GM12878 (cell line): ENCODE results near the gene SLC25A39. TPM values are rescaled to one million over a fixed set of nuclear protein-coding genes. Genes with fewer than 3 reads are reported as not detected.

Experiments used
- ATAC-seq: fragments of 200-7000 bp; cut with Tn5 transposase; 3 replicates; pipeline ENCODE4 v1.9.1; 2020; ENCODE audit warnings: mild to moderate bottlenecking, moderate library complexity
- BruUV-seq: library from RNA; stranded (reverse); fragments of 400-500 nt; replicated peaks from 2 replicates; lab custom pipeline; 2021; lab: Mats Ljungman, UMichigan
- CTCF ChIA-PET: fragments of 300-600 bp; sonication (Branson Sonifier 250); formaldehyde crosslinking; extraction: SDS; loops from one replicate; lab custom pipeline; 2021; ENCODE audit warnings: inconsistent platforms; lab: Yijun Ruan, JAX
- POLR2A ChIA-PET: fragments of 350-600 bp; formaldehyde crosslinking; extraction: SDS; loops from one replicate; lab custom pipeline; 2021; ENCODE audit warnings: inconsistent platforms; lab: Charles Lee
- RAD21 ChIA-PET: fragments of 300-600 bp; sonication (Branson Sonifier 250); formaldehyde crosslinking; loops from one replicate; lab custom pipeline; 2023; ENCODE audit warnings: antibody characterized with exemption; ENCODE audit not compliant: unreplicated experiment; lab: Charles Lee
- SMC1A ChIA-PET: fragments of 300-600 bp; sonication (Branson Sonifier 250); formaldehyde crosslinking; loops from one replicate; lab custom pipeline; 2023; ENCODE audit not compliant: unreplicated experiment, uncharacterized antibody; lab: Charles Lee
- DNase-seq: peaks from one replicate; pipeline ENCODE4 v3.0.0-alpha.2; 2011; ENCODE audit warnings: low read depth, low spot score
- FAIRE-seq: peaks from 3 replicates; lab custom pipeline; 2011; peaks lifted over from hg19 to GRCh38; lab: Jason Lieb, UNC
- H2AFZ ChIP-seq: 2 replicates; pipeline ENCODE4 v1.6.0; 2011; ENCODE audit warnings: low read depth, low read length, control low read depth; ENCODE audit not compliant: control insufficient read depth
- H3K27ac ChIP-seq: 2 replicates; pipeline ENCODE4 v1.5.1; 2011; ENCODE audit warnings: control low read depth; ENCODE audit not compliant: control insufficient read depth, insufficient read depth
- H3K27me3 ChIP-seq, 2 experiments: replicated peaks in 1 of 2; 2 replicates each; pipeline versions ENCODE4 v1.6.0 to v1.6.1; 2011; ENCODE audit warnings: low read length in 1 of 2; ENCODE audit not compliant: control insufficient read depth in 2 of 2, insufficient read depth in 2 of 2
- H3K36me3 ChIP-seq, 2 experiments: 2 replicates each; pipeline ENCODE4 v1.5.1; 2011; ENCODE audit warnings: low read length in 1 of 2; ENCODE audit not compliant: control insufficient read depth in 2 of 2, insufficient read depth in 2 of 2
- H3K4me1 ChIP-seq: 2 replicates; pipeline ENCODE4 v1.6.1; 2011; ENCODE audit warnings: mild to moderate bottlenecking, low read length, moderate library complexity, mixed read lengths; ENCODE audit not compliant: control insufficient read depth, insufficient read depth
- H3K4me2 ChIP-seq: 2 replicates; pipeline ENCODE4 v1.6.0; 2011; ENCODE audit warnings: control low read depth; ENCODE audit not compliant: control insufficient read depth, insufficient read depth
- H3K4me3 ChIP-seq: fragments of 200-600 bp; sonication (generic); 2 replicates; pipeline ENCODE4 v1.5.1; 2016
- H3K79me2 ChIP-seq: 2 replicates; pipeline ENCODE4 v1.6.0; 2011; ENCODE audit warnings: low read length; ENCODE audit not compliant: control insufficient read depth, insufficient read depth
- H3K9ac ChIP-seq: 2 replicates; pipeline ENCODE4 v1.8.0; 2011; ENCODE audit warnings: low read length, control low read depth, mixed read lengths; ENCODE audit not compliant: control insufficient read depth, insufficient read depth
- H3K9me3 ChIP-seq: replicated peaks from 3 replicates; pipeline ENCODE4 v1.5.1; 2011; ENCODE audit warnings: mild to moderate bottlenecking, low read length; ENCODE audit not compliant: control insufficient read depth, insufficient read depth
- H4K20me1 ChIP-seq: 2 replicates; pipeline ENCODE4 v1.6.0; 2011; ENCODE audit not compliant: control insufficient read depth, insufficient read depth
- CHD1 ChIP-seq: IDR thresholded peaks from 2 replicates; pipeline ENCODE4 v1.6.1; 2012; ENCODE audit warnings: low read depth, low read length, improper control_type of control experiment
- E2F8 ChIP-seq: fragments of 450-650 bp; IDR thresholded peaks from 2 replicates; pipeline ENCODE4 v1.6.1; 2018; ENCODE audit warnings: mild to moderate bottlenecking, low read depth, moderate library complexity; ENCODE audit not compliant: partially characterized antibody
- JUNB ChIP-seq: IDR thresholded peaks from 2 replicates; pipeline ENCODE4 v1.6.1; 2016; ENCODE audit warnings: antibody characterized with exemption, mild to moderate bottlenecking
- MEF2B ChIP-seq: fragments of 450-650 bp; IDR thresholded peaks from 2 replicates; pipeline ENCODE4 v1.6.1; 2018; ENCODE audit warnings: mild to moderate bottlenecking, moderate library complexity; ENCODE audit not compliant: partially characterized antibody, poor library complexity, severe bottlenecking
- NKRF ChIP-seq: fragments of 450-650 bp; conservative IDR thresholded peaks from 2 replicates; pipeline ENCODE4 v1.6.1; 2017; ENCODE audit warnings: mild to moderate bottlenecking, moderate library complexity
- POU2F2 ChIP-seq: IDR thresholded peaks from 3 replicates; pipeline ENCODE4 v1.6.1; 2011; ENCODE audit warnings: low read depth, mild to moderate bottlenecking, low read length, borderline replicate concordance
- RAD21 ChIP-seq: IDR thresholded peaks from 2 replicates; pipeline ENCODE4 v1.6.1; 2011; ENCODE audit warnings: mild to moderate bottlenecking, low read depth, low read length, moderate library complexity; ENCODE audit not compliant: insufficient read depth
- RELA ChIP-seq: fragments of 450-650 bp; IDR thresholded peaks from 2 replicates; pipeline ENCODE4 v1.8.0; 2014; ENCODE audit warnings: borderline replicate concordance; ENCODE audit not compliant: partially characterized antibody
- SP1 ChIP-seq: IDR thresholded peaks from one replicate; pipeline ENCODE4 v1.6.1; 2011; ENCODE audit warnings: low read depth, low read length
- SUPT20H ChIP-seq: IDR thresholded peaks from 2 replicates; pipeline ENCODE4 v1.6.1; 2011; ENCODE audit warnings: low read depth, mild to moderate bottlenecking, low read length, moderate library complexity, borderline replicate concordance; ENCODE audit not compliant: control insufficient read depth
- SUZ12 ChIP-seq: fragments of 200-600 bp; sonication (generic); IDR thresholded peaks from one replicate; pipeline ENCODE4 v1.6.1; 2018; ENCODE audit warnings: antibody characterized with exemption, mild to moderate bottlenecking; ENCODE audit not compliant: unreplicated experiment
- TBL1XR1 ChIP-seq: IDR thresholded peaks from 2 replicates; pipeline ENCODE4 v1.6.1; 2012; ENCODE audit warnings: low read depth, low read length, improper control_type of control experiment
- YBX1 ChIP-seq: fragments of 450-650 bp; IDR thresholded peaks from 2 replicates; pipeline ENCODE4 v1.6.1; 2016; ENCODE audit warnings: antibody characterized with exemption
- ZBTB11 ChIP-seq: fragments of 450-650 bp; formaldehyde crosslinking; IDR thresholded peaks from 2 replicates; pipeline ENCODE4 v1.5.0; 2022; ENCODE audit warnings: mild to moderate bottlenecking, missing genetic modification characterization
- ZSCAN29 ChIP-seq: fragments of 450-650 bp; IDR thresholded peaks from 2 replicates; pipeline ENCODE4 v1.6.1; 2017; ENCODE audit warnings: mild to moderate bottlenecking, moderate library complexity
- WGBS: methylation state at CpG from one replicate; pipeline ENCODE4 v1.1.6; 2016; ENCODE audit warnings: low lambda C conversion rate; ENCODE audit not compliant: insufficient replicate concordance, insufficient coverage; ENCODE audit errors: missing lambda C conversion rate; 5-methylcytosine and 5-hydroxymethylcytosine counted together
- in situ Hi-C: fragments of 300-500 bp; cut with MboI; formaldehyde crosslinking; loops from 9 replicates; pipeline ENCODE4 v1.14.3; 2018; ENCODE audit warnings: mixed read lengths
- intact Hi-C: fragments of 100-400 bp; cut with micrococcal nuclease; formaldehyde crosslinking; loops from one replicate; pipeline ENCODE4 v1.14.2; 2022; ENCODE audit not compliant: unreplicated experiment
- polyA plus RNA-seq, 11 experiments: library from polyadenylated mRNA; depleted of rRNA in 4 of 11; unstranded in 6 of 11; stranded (reverse) in 5 of 11; fragments of >200 nt; fragmentation: Nextera tagmentation in 4 of 11; fragmentation: Illumina TruSeq in 1 of 11; extraction: Ambion mirVana in 4 of 11; extraction: Trizol in 1 of 11; gene quantifications; 1 replicate in 1 of 11; 2 replicates in 10 of 11; pipeline versions ENCODE4 v1.2.1 to v1.2.3, GENCODE V29; 2011 to 2016; ENCODE audit warnings: inconsistent platforms in 2 of 11, missing spikeins in 2 of 11, low read depth in 1 of 11
- total RNA-seq, 4 experiments: library from RNA; depleted of rRNA in 3 of 4; stranded (reverse); fragments of >200 nt in 3 of 4; fragmentation: Illumina TruSeq in 1 of 4; extraction: Trizol in 1 of 4; gene quantifications; 2 replicates each; pipeline versions ENCODE4 v1.2.1 to v1.2.3, GENCODE V29; 2013 to 2021

SLC25A39 gene
- total and polyA plus RNA-seq, 10 of the 15 experiments (the other 5 are each of a cell fraction or from before 2014, with no cell fraction given), result 3.5 to 270 (median 150) TPM

- H3K9ac ChIP-seq, result no peak overlapping the region
- ChIA-PET POLR2A (interaction anchor here (0.7 kb wide), 1 partner anchor 968 kb away, joined by 3 read pairs; no protein-coding TSS in a partner anchor), SMC1A (no interaction called here), CTCF (no interaction called here), RAD21 (no interaction called here)
- intact Hi-C loops (no loop called here), in situ Hi-C loops (no loop called here)
- no peak overlapping the region for H2AFZ ChIP-seq
- no peak overlapping the region for H3K4me2 ChIP-seq
- DNase-seq (no peak), ATAC-seq (no peak), FAIRE-seq (no peak)
- no peaks in the 10 kb centered on the region for H4K20me1 ChIP-seq
- H3K36me3 ChIP-seq, result no peaks in the 10 kb centered on the region
- 88% methylated on average over 8 of the region's 8 CpGs for WGBS
- no peak for TF ChIP-seq NKRF
- no peak for TF ChIP-seq CHD1
- TF ChIP-seq RAD21, result no peak
- TF ChIP-seq RELA, result no peak
- TF ChIP-seq JUNB, result no peak
- TF ChIP-seq YBX1, result no peak
- TF ChIP-seq ZSCAN29, result no peak
- no peak for TF ChIP-seq E2F8
- no peak for TF ChIP-seq POU2F2
- TF ChIP-seq MEF2B, result no peak
- TF ChIP-seq SP1, result no peak
- no peak for TF ChIP-seq ZBTB11
- TF ChIP-seq SUPT20H, result no peak
- no peak for TF ChIP-seq SUZ12
- no peak for TF ChIP-seq TBL1XR1
- no peak overlapping the region for H3K4me3 ChIP-seq
- H3K27me3 ChIP-seq, result no peaks in the 10 kb centered on the region
- no peak overlapping the region for H3K27ac ChIP-seq
- peaks cover 16% of the 10 kb centered on the region for H3K4me1 ChIP-seq
- BruUV-seq, result no TSS peak
- no peaks in the 10 kb centered on the region for H3K79me2 ChIP-seq
- no peaks in the 10 kb centered on the region for H3K9me3 ChIP-seq
Measured at GRCh38 chr17:44283344-44284023, 41.1 kb downstream of the SLC25A39 start.
